Transverse colon (tissue), 4 donors: ENCODE data around the gene GPR153.

ENCODE experiments used
- EP300 ChIP-seq: sonication (generic); formaldehyde crosslinking; IDR thresholded peaks from one replicate; pipeline ENCODE4 v1.6.1; 2017; ENCODE audit warnings: antibody characterized with exemption, low read depth
- POLR2A ChIP-seq: fragments of 450-650 bp; IDR thresholded peaks from one replicate; pipeline ENCODE4 v1.6.1; 2016; ENCODE audit warnings: antibody characterized with exemption, mild to moderate bottlenecking, moderate library complexity
- POLR2AphosphoS5 ChIP-seq, 3 donors: sonication (generic); formaldehyde crosslinking; IDR thresholded peaks; one replicate each; pipeline ENCODE4 v1.6.1; 2016; ENCODE audit warnings: antibody characterized with exemption in 3 of 3
- TF ChIP-seq, protein P1 (sequence below), 5 experiments: fragments of 200-600 bp in 3 of 5; fragments of 450-650 bp in 2 of 5; sonication (generic) in 3 of 5; IDR thresholded peaks; 1 replicate in 2 of 5; 2 replicates in 3 of 5; pipeline ENCODE4 v1.5.1; 2016 to 2017; ENCODE audit warnings: antibody characterized with exemption in 5 of 5, inconsistent platforms in 3 of 5, mild to moderate bottlenecking in 2 of 5, moderate library complexity in 1 of 5

DNA sequence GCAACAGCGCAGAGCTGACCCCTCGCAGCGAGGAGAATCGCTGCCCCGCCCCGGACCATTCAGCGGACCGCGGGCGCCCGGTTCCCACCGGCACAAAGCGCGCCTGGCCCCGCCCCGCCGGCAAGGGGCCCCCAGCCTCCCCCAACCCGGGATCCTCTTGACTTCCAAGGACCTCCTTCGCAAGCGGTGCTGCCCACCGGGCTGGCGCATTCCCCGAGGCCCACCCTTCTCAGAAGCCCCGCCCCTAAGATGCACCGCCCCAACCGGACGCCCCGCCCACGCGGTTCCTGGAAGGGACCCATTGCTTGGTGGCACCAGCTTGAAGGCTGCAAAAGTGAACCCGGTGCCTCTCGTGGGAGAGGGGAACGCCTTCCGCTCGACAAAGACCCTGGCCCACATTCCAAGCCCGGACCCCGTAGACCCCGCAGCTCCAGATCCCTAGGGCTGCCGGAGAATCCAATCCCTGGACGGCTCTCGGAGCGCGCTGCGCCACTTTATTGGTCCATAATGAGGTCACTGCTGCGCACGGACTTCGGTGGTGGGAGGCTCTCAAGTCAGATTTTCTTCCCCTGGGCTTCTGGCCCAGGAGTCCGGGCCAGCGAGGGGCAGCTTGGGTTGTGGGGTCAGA is 14.9 kb downstream of the GPR153 start:
- TF ChIP-seq POLR2A (no peak), POLR2AphosphoS5 (IDR thresholded peaks at IDR 0.05) (no peak), EP300 (no peak)
- TF ChIP-seq, protein P1, sequence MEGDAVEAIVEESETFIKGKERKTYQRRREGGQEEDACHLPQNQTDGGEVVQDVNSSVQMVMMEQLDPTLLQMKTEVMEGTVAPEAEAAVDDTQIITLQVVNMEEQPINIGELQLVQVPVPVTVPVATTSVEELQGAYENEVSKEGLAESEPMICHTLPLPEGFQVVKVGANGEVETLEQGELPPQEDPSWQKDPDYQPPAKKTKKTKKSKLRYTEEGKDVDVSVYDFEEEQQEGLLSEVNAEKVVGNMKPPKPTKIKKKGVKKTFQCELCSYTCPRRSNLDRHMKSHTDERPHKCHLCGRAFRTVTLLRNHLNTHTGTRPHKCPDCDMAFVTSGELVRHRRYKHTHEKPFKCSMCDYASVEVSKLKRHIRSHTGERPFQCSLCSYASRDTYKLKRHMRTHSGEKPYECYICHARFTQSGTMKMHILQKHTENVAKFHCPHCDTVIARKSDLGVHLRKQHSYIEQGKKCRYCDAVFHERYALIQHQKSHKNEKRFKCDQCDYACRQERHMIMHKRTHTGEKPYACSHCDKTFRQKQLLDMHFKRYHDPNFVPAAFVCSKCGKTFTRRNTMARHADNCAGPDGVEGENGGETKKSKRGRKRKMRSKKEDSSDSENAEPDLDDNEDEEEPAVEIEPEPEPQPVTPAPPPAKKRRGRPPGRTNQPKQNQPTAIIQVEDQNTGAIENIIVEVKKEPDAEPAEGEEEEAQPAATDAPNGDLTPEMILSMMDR (IDR thresholded peaks at IDR 0.05) = no peak
